ENCODE results near the gene PTPRK.
"Not testable (repeated sequence)": the region's sequence is repeated elsewhere in the genome, so short reads cannot be mapped to it uniquely, and the experiment has no call there.

Gene PTPRK

DNA sequence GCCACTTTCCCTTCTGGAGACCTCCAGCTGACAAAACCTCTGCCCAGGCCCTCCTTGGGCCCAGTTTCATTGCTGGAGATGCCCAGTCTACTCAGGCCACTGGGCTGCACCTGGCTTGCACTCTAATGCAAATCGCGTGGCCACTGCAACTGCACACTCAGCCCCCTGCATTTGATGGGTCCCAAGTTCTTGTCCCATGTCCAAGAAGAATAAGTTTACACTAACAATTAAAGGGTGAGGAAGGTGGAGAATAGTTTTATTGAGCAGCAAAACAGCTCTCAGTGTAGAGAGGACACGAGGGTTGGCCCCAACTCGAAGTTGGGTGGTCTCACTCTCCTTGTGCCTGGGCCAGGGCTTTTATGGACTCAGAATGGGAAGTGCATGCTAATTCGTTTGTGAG, 587.7 kb downstream of the PTPRK start:
- no peak overlapping the region for H3K27ac ChIP-seq
- TF ChIP-seq, protein P1, sequence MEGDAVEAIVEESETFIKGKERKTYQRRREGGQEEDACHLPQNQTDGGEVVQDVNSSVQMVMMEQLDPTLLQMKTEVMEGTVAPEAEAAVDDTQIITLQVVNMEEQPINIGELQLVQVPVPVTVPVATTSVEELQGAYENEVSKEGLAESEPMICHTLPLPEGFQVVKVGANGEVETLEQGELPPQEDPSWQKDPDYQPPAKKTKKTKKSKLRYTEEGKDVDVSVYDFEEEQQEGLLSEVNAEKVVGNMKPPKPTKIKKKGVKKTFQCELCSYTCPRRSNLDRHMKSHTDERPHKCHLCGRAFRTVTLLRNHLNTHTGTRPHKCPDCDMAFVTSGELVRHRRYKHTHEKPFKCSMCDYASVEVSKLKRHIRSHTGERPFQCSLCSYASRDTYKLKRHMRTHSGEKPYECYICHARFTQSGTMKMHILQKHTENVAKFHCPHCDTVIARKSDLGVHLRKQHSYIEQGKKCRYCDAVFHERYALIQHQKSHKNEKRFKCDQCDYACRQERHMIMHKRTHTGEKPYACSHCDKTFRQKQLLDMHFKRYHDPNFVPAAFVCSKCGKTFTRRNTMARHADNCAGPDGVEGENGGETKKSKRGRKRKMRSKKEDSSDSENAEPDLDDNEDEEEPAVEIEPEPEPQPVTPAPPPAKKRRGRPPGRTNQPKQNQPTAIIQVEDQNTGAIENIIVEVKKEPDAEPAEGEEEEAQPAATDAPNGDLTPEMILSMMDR (IDR thresholded peaks at IDR 0.05), result no peak
- TF ChIP-seq ZFX (IDR thresholded peaks at IDR 0.05; ENCODE audit: borderline replicate concordance), result no peak

DNA sequence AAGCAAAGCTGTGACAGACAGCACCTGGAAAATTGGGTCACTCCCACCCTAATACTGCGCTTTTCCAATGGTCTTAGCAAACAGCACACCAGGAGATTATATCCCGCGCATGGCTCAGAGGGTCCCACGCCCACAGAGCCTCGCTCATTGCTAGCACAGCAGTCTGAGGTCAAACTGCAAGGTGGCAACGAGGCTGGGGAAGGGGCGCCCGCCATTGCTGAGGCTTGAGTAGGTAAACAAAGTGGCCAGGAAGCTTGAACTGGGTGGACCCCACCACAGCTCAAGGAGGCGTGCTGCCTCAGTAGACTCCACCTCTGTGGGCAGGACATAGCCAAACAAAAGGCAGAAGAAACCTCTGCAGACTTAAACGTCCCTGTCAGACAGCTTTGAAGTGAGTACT, 594.0 kb downstream of the PTPRK start:
- not testable (repeated sequence) for H3K27ac ChIP-seq

DNA sequence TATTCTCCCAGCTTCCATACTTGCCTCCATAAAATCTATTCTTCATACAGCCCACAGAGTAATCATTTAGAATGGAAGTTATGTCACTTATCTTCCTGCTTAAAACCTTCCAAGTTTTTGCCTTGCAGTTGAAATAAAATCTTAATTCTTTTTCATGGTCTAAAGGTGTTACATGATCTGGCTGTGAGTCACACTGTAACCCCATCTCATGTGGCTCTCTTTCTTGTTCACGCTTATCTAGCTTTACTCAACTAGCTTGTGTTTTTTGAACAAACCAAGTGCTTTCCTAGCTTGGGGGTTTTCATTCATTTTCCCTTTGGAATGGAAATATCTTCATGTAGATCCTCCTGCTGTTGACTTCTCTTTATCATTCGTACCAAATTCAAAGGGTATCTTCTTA, 596.0 kb downstream of the PTPRK start:
- TF ChIP-seq ZFX (IDR thresholded peaks at IDR 0.05; ENCODE audit: borderline replicate concordance), result no peak
- TF ChIP-seq, protein P1 (IDR thresholded peaks at IDR 0.05), result no peak
- H3K27ac ChIP-seq, result no peak overlapping the region

DNA sequence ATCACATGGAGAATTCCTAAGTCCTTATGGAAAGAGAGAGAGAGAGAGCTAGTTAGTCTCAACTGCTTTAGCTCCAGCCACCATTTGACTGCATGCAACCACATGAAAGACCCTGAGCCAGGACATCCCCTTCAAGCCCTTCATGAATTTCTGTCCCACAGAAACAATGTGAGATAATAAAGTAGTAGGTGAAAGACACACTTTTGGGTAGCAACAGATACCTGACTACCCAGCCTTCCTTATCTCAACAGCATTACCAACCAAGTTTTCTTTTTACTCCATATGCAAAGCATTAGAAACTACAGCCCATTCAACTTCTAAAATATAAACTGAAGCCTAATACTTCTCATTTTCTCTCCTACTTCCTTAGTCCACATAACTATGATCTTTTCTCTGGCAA, 596.4 kb downstream of the PTPRK start:
- TF ChIP-seq, protein P1 (IDR thresholded peaks at IDR 0.05), result no peak
- TF ChIP-seq ZFX (IDR thresholded peaks at IDR 0.05; ENCODE audit: borderline replicate concordance), result no peak
- no peak overlapping the region for H3K27ac ChIP-seq

DNA sequence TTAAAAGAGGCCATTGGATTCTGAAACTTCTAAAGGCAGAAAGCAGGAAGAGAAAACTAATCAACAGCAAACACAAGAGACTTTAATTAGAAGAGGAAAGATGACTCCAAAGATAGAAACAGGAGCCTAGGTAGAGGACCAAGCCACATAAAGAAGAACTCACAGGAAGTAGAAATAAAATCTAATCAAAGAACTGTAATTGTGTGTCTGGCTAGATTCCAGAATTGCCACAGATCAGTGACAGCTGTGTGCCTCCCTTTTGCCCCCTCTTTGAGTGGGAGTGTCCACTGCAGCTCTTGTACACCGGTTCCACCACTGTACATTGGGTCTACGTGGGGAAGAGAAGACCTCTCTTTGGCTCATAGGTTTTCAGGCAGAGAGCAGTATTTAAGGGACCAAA, 597.3 kb downstream of the PTPRK start:
- no peak overlapping the region for H3K27ac ChIP-seq
- no peak for TF ChIP-seq ZFX (IDR thresholded peaks at IDR 0.05; ENCODE audit: borderline replicate concordance)
- TF ChIP-seq, protein P1 (IDR thresholded peaks at IDR 0.05), result no peak

DNA sequence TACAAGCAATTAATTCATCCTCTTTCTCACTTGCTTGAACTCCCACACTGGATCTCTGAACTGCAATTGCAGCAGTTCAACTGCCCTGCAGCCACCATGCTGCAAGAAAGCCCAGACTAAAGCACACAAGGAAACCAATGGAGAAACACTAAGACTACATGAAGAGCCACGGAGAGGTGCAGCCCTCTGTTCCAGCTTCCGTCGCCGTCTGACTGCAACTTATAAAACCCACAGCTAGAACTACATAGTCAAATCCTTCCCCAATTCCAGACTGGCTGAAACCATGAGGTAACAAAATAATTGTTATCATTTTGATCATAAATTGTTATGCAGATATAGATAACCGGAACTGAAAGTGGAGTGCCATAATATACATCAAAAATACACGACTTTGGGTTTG, 598.4 kb downstream of the PTPRK start:
- no peak for TF ChIP-seq ZFX (IDR thresholded peaks at IDR 0.05; ENCODE audit: borderline replicate concordance)
- TF ChIP-seq, protein P1 (IDR thresholded peaks at IDR 0.05), result no peak
- H3K27ac ChIP-seq, result no peak overlapping the region

DNA sequence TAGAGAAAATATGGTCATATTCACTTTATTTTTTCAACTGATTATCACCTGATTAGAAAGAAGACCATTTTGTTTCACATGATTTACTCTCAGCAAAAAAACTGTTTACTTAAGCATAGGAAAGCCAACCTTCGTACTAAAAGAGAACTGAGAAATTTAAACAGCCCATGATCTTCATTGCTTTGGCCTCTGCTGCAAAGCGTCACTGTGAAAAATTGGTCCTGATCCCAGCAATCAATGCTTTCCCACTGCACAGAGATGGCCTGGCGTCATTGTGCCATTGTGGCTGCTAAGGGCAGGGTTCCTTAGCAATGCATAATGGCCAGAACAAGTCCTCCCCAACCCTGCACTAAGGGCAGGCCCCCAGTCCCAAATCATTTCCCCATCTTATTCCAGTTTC, 599.6 kb downstream of the PTPRK start:
- no peak for TF ChIP-seq ZFX (IDR thresholded peaks at IDR 0.05; ENCODE audit: borderline replicate concordance)
- TF ChIP-seq, protein P1 (IDR thresholded peaks at IDR 0.05), result no peak
- H3K27ac ChIP-seq, result no peak overlapping the region

Data from 22Rv1 (cell line).